ES-I3 (cell line): ENCODE results near the gene LY86.
"Not testable (repeated sequence)": the region's sequence is repeated elsewhere in the genome, so short reads cannot be mapped to it uniquely, and the experiment has no call there.

Source experiments
- H3K36me3 ChIP-seq: 2 replicates; pipeline ENCODE4 v1.6.1; 2013; ENCODE audit warnings: mild to moderate bottlenecking, low read length, control low read depth, moderate library complexity; ENCODE audit not compliant: insufficient read depth
- H3K4me1 ChIP-seq: 2 replicates; pipeline ENCODE4 v1.6.1; 2013; ENCODE audit warnings: mild to moderate bottlenecking, control low read depth, low read length; ENCODE audit not compliant: insufficient read depth
- H3K9ac ChIP-seq: 2 replicates; pipeline ENCODE4 v1.6.1; 2013; ENCODE audit warnings: low read depth, mild to moderate bottlenecking, low read length, moderate library complexity
- H3K9me3 ChIP-seq: 2 replicates; pipeline ENCODE4 v1.6.1; 2013; ENCODE audit warnings: mild to moderate bottlenecking, low read length, moderate library complexity; ENCODE audit not compliant: control insufficient read depth, insufficient read depth

Gene LY86

DNA sequence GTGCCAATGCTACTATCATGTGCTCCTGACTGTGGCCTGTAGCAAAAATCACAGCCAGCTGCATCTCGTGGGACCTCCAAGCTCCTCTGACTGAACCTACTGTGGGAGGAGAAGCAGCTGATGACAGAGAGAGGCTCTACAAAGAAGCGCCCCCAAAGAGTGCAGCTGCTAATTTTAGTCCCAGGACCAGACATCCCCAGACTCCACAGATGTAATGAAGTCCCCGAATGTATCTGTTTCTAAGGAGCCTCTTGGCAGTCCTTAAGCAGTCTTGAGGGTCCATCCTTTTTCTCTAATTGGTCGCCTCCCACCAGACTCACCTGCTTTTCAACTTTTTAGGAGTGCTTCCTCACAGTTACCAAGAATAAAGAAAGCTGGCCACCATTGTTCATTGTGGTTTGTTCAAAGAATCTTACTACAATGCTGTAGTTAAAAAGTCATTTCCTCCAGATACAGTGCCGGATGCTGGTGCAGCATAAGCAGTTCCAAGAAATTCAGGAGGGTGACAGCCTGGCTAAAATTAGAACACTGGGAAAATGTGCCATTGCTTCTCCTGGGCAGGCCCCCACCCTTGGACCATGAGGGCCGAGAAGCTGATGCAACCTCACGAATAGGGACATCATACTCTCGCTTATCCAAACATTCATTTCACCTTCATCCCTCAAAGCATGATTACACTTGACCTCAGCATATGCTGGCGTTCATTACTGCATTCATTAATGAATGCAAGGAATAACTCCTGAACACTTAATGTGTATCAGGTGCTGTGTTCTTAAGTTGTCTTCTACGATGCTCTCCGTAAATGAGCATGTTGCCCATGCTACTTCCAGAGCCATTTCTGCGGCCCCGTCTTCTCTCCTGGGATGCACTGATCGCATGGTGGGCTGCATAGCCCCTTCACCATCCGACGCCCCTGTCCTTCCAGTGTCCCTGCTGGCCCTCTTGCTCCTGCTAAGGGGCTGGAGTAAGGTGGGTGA is 66.4 kb downstream of the LY86 start:
- no peaks in the 10 kb centered on the region for H3K36me3 ChIP-seq
- no peak overlapping the region for H3K9ac ChIP-seq
- H3K9me3 ChIP-seq: no peaks in the 10 kb centered on the region
- H3K4me1 ChIP-seq: no peaks in the 10 kb centered on the region

- Histone ChIP-seq H3K9me3 (no peaks in the 10 kb centered on the region), H3K9ac (no peak overlapping the region), H3K4me1 (no peaks in the 10 kb centered on the region), H3K36me3 (no peaks in the 10 kb centered on the region)
Measured at GRCh38 chr6:6655805-6656251, 67.3 kb downstream of the LY86 start.

DNA sequence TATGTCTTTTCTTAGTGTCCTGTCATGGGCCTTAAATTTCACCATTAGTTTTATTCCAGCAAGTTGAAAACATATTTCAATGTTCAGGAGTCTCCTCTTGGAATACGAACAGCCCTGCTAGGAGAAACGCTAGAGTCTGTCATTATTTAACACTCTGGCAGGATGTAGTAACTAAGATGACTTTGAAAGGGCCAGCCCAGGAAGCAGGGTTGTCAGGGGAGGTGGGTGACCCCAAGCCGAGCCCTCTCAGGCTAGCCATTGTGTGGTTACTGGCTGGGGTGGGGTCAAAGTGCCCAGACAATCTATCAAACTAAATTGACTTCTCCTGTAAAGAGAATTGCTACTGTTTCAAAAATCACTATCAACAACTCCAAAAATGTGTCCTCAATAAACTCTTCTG is 67.8 kb downstream of the LY86 start:
- H3K9ac ChIP-seq: no peak overlapping the region
- no peaks in the 10 kb centered on the region for H3K36me3 ChIP-seq
- H3K4me1 ChIP-seq: no peaks in the 10 kb centered on the region
- H3K9me3 ChIP-seq: no peaks in the 10 kb centered on the region

- no peaks in the 10 kb centered on the region for H3K4me1 ChIP-seq
- H3K9ac ChIP-seq: no peak overlapping the region
- H3K36me3 ChIP-seq: no peaks in the 10 kb centered on the region
- no peaks in the 10 kb centered on the region for H3K9me3 ChIP-seq
Measured at GRCh38 chr6:6657085-6657819, 68.7 kb downstream of the LY86 start.

- no peaks in the 10 kb centered on the region for H3K4me1 ChIP-seq
- H3K36me3 ChIP-seq: no peaks in the 10 kb centered on the region
- no peaks in the 10 kb centered on the region for H3K9me3 ChIP-seq
- H3K9ac ChIP-seq: no peak overlapping the region
Measured at GRCh38 chr6:6657820-6658217, 69.3 kb downstream of the LY86 start.

- Histone ChIP-seq H3K9me3 (no peaks in the 10 kb centered on the region), H3K9ac (no peak overlapping the region), H3K4me1 (no peaks in the 10 kb centered on the region), H3K36me3 (no peaks in the 10 kb centered on the region)
Measured at GRCh38 chr6:6659600-6660327, 71.2 kb downstream of the LY86 start.

DNA sequence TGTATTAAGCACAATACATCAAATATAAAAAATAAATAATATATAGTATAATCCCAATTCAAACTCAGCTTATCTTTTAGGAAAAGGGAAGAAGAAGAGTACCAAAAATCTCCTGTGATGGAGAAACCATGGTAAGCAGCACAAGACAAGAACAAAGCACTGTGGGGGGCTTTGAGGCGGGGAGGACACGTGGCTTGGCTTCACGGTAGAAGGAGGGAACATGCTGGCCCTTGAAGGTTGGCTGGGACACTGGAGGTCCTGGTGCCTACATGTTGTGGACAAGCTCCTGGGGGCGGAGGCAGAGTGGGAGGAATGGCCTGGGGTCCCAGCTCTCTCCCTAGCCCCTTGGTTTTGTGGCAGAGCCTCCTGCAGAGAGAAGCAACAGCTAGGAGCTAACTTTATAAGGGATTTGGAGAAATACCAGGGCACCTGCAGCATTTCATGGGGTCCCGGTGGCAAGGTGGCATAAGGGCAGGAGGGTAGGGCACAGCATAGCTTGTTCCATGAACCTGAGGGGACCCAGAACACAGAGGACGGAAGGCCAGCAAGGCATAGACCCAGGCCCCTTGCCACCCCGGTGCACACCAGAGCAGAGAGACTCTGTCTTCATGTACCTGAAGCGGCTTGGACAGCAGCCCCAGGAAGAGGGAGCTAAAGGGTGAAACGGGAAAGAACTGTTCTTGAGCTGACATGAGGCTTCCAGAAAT is 72.0 kb downstream of the LY86 start:
- peaks cover 2% of the 10 kb centered on the region; the same call in 1 of the 2 replicates for H3K4me1 ChIP-seq
- H3K9ac ChIP-seq: no peak overlapping the region
- H3K9me3 ChIP-seq: no peaks in the 10 kb centered on the region
- no peaks in the 10 kb centered on the region for H3K36me3 ChIP-seq

GRCh38 chr6:6661191-6661590 is 72.7 kb downstream of the LY86 start:
- no peaks in the 10 kb centered on the region for H3K36me3 ChIP-seq
- no peak overlapping the region for H3K9ac ChIP-seq
- no peaks in the 10 kb centered on the region for H3K9me3 ChIP-seq
- H3K4me1 ChIP-seq: peaks cover 7% of the 10 kb centered on the region; the same call in 1 of the 2 replicates

GRCh38 chr6:6661684-6662083 is 73.2 kb downstream of the LY86 start:
- no peaks in the 10 kb centered on the region for H3K9me3 ChIP-seq
- H3K9ac ChIP-seq: no peak overlapping the region
- peaks cover 7% of the 10 kb centered on the region; the same call in 1 of the 2 replicates for H3K4me1 ChIP-seq
- H3K36me3 ChIP-seq: no peaks in the 10 kb centered on the region

- no peaks in the 10 kb centered on the region for H3K36me3 ChIP-seq
- H3K9ac ChIP-seq: no peak overlapping the region
- no peaks in the 10 kb centered on the region for H3K9me3 ChIP-seq
- peaks cover 7% of the 10 kb centered on the region; the same call in 1 of the 2 replicates for H3K4me1 ChIP-seq
Measured at GRCh38 chr6:6663421-6664135, 75.1 kb downstream of the LY86 start.

DNA sequence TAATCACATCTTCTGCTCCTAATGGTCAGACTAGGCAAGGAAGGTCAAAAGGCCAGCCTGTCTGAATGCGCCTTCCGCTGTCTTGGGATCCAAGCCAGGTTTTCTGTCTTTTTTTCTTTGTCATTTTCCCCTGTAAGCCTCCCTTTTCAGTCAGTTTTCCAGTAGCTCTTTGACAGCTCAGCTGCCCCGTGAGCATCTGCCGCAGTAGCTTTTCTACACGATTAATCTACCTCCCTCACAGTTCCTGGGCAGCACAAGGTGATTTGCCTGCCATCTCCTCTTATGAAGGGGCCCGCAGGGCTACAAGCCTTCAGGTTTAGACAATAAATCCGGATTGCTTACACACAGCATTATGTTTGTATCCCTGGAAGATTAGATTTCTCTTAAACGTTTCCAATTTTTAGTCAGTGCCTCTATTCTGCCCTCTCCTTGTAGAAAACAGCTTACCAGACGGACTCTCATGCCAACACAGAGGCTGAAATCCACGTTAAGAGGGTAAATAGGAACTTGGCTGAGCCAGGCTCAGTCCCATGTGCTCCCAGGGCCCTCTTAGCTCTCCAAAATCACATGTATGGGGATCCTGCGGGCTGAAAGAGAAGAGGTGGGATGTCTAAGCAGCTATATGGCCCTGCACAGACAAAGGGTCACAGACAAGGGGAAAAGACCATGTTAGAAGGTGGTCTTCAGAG is 77.2 kb downstream of the LY86 start:
- H3K9me3 ChIP-seq: no peaks in the 10 kb centered on the region
- H3K36me3 ChIP-seq: no peaks in the 10 kb centered on the region
- no peak overlapping the region for H3K9ac ChIP-seq
- H3K4me1 ChIP-seq: peaks cover 7% of the 10 kb centered on the region; the same call in 1 of the 2 replicates

GRCh38 chr6:6670150-6670549 is 81.6 kb downstream of the LY86 start:
- not testable (repeated sequence) for H3K9me3 ChIP-seq, H3K36me3 ChIP-seq, H3K9ac ChIP-seq, H3K4me1 ChIP-seq

DNA sequence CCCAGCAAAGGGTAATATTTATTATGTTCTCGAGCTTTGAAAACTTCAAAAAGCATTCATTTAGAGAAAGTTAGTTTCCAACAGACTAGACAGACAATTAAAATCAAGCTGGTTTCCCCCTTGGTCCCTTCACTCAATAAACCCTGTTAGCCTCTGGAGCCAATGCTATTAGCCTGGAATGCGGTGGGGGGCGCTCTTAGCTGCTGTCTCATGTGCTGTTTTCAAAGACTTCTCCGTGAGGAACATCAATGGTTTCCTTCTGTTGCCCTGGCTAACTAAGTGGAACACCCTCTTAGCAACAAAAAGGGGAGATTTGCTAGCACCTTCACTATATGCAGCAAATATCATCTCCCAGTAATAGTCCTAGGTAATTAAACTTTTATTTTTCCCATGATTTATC is 86.4 kb downstream of the LY86 start:
- H3K9ac ChIP-seq: no peak overlapping the region
- H3K9me3 ChIP-seq: no peaks in the 10 kb centered on the region
- peaks cover 19% of the 10 kb centered on the region for H3K4me1 ChIP-seq
- H3K36me3 ChIP-seq: no peaks in the 10 kb centered on the region
